PC-3 (cell line): ENCODE results near the gene CACNA1C. TPM values are rescaled to one million over a fixed set of nuclear protein-coding genes. Genes with fewer than 3 reads are reported as not detected.

Experiments used
- ATAC-seq: fragments of 200-7000 bp; cut with Tn5 transposase; 2 replicates; pipeline ENCODE4 v1.9.1; 2020; ENCODE audit warnings: mild to moderate bottlenecking, moderate library complexity
- BruUV-seq: library from RNA; stranded (reverse); fragments of 400-500 nt; replicated peaks from 2 replicates; lab custom pipeline; 2021; lab: Mats Ljungman, UMichigan
- CTCF ChIA-PET: fragments of 300-600 bp; sonication (Branson Sonifier 250); formaldehyde crosslinking; loops from one replicate; lab custom pipeline; 2022; ENCODE audit warnings: antibody characterized with exemption; lab: Charles Lee
- POLR2A ChIA-PET: fragments of 300-600 bp; sonication (Branson Sonifier 250); formaldehyde crosslinking; loops from one replicate; lab custom pipeline; 2022; ENCODE audit warnings: antibody characterized with exemption; ENCODE audit not compliant: unreplicated experiment; lab: Charles Lee
- DNase-seq: peaks from one replicate; pipeline ENCODE4 v3.0.0-alpha.2; 2015
- H2AFZ ChIP-seq: fragments of 300-600 bp; sonication (generic); 2 replicates; pipeline ENCODE4 v1.6.0; 2016; ENCODE audit warnings: antibody characterized with exemption, low read length
- H3F3A ChIP-seq: fragments of 300-600 bp; sonication (generic); one replicate; pipeline ENCODE4 v1.6.0; 2017; ENCODE audit warnings: antibody characterized with exemption, low read length, control low read depth, mild to moderate bottlenecking; ENCODE audit not compliant: unreplicated experiment
- H3K27ac ChIP-seq: fragments of 300-600 bp; sonication (generic); 2 replicates; pipeline ENCODE4 v1.5.1; 2016; ENCODE audit warnings: mild to moderate bottlenecking, low read length
- H3K27me3 ChIP-seq: fragments of 300-600 bp; sonication (generic); 2 replicates; pipeline ENCODE4 v1.6.1; 2016; ENCODE audit warnings: low read length, mixed read lengths
- H3K36me3 ChIP-seq: fragments of 300-600 bp; sonication (generic); 2 replicates; pipeline ENCODE4 v1.6.1; 2016; ENCODE audit warnings: low read depth, mixed run types, low read length, mixed read lengths
- H3K4me1 ChIP-seq: fragments of 300-600 bp; sonication (generic); 2 replicates; pipeline ENCODE4 v1.5.1; 2016; ENCODE audit warnings: low read length; ENCODE audit not compliant: insufficient read depth
- H3K4me2 ChIP-seq: fragments of 300-600 bp; sonication (generic); 2 replicates; pipeline ENCODE4 v1.6.0; 2016; ENCODE audit warnings: low read length
- H3K4me3 ChIP-seq: fragments of 300-600 bp; sonication (generic); 2 replicates; pipeline ENCODE4 v1.5.1; 2016; ENCODE audit warnings: mild to moderate bottlenecking, low read length, mixed read lengths
- H3K79me2 ChIP-seq: fragments of 300-600 bp; sonication (generic); 2 replicates; pipeline ENCODE4 v1.6.1; 2017; ENCODE audit warnings: low read length, mixed read lengths
- H3K9ac ChIP-seq: fragments of 300-600 bp; sonication (generic); 2 replicates; pipeline ENCODE4 v1.6.0; 2016; ENCODE audit warnings: mild to moderate bottlenecking, low read length
- H3K9me2 ChIP-seq: fragments of 300-600 bp; sonication (generic); replicated peaks from 2 replicates; pipeline ENCODE4 v1.6.1; 2016; ENCODE audit warnings: mixed run types, low read length, mixed read lengths
- H3K9me3 ChIP-seq: fragments of 300-600 bp; sonication (generic); 2 replicates; pipeline ENCODE4 v1.6.1; 2016; ENCODE audit warnings: low read length, mixed read lengths
- H4K20me1 ChIP-seq: fragments of 300-600 bp; sonication (generic); 2 replicates; pipeline ENCODE4 v1.6.1; 2016; ENCODE audit warnings: low read length, mixed read lengths
- CTCF ChIP-seq: fragments of 300-600 bp; sonication (generic); conservative IDR thresholded peaks from 2 replicates; pipeline ENCODE4 v1.5.1; 2017; ENCODE audit warnings: antibody characterized with exemption, low read depth, mild to moderate bottlenecking, low read length
- EZH2 ChIP-seq: fragments of 300-600 bp; sonication (generic); IDR thresholded peaks from one replicate; pipeline ENCODE4 v1.6.1; 2017; ENCODE audit warnings: antibody characterized with exemption, mild to moderate bottlenecking, low read length; ENCODE audit not compliant: unreplicated experiment
- EZH2phosphoT487 ChIP-seq: fragments of 300-600 bp; sonication (generic); IDR thresholded peaks from 2 replicates; pipeline ENCODE4 v1.6.1; 2018; ENCODE audit warnings: mild to moderate bottlenecking, antibody characterized with exemption, low read length, borderline replicate concordance
- intact Hi-C: fragments of 100-400 bp; cut with micrococcal nuclease; formaldehyde crosslinking; loops from 2 replicates; pipeline ENCODE4 v1.9.0; 2023
- total RNA-seq: library from RNA; depleted of rRNA; stranded (reverse); fragments of >200 nt; gene quantifications from 2 replicates; pipeline ENCODE4 v1.2.3, GENCODE V29; 2014

CACNA1C gene
- total RNA-seq, 1 experiment from 2014 or later, result not detected

- Histone ChIP-seq H4K20me1 (no peaks in the 10 kb centered on the region), H3K4me1 (peaks cover 17% of the 10 kb centered on the region), H3K9me3 (no peaks in the 10 kb centered on the region), H3K36me3 (no peaks in the 10 kb centered on the region), H3F3A (no peaks in the 10 kb centered on the region), H3K27me3 (peaks cover 15% of the 10 kb centered on the region; the same call in 1 of the 2 replicates), H3K79me2 (no peaks in the 10 kb centered on the region), H3K4me3 (no peak overlapping the region), H3K9me2 (no peaks in the 10 kb centered on the region), H3K27ac (no peak overlapping the region), H3K4me2 (no peak overlapping the region), H3K9ac (no peak overlapping the region), H2AFZ (no peak overlapping the region)
- no peak for ATAC-seq
- DNase-seq, result no peak
- CTCF ChIA-PET, result no interaction called here
- TF ChIP-seq CTCF (no peak), EZH2 (no peak), EZH2phosphoT487 (no peak)
- POLR2A ChIA-PET, result no interaction called here
- intact Hi-C loops, result no loop called here
- BruUV-seq, result no TSS peak
Measured at GRCh38 chr12:2343681-2344080, 290.9 kb downstream of the CACNA1C start.

GRCh38 chr12:2344476-2344875 is 291.7 kb downstream of the CACNA1C start:
- CTCF ChIA-PET, result no interaction called here
- Histone ChIP-seq H3K9me2 (no peaks in the 10 kb centered on the region), H3K4me2 (no peak overlapping the region), H2AFZ (no peak overlapping the region), H3K4me3 (no peak overlapping the region), H3F3A (no peaks in the 10 kb centered on the region), H3K27me3 (peaks cover 20% of the 10 kb centered on the region), H3K27ac (no peak overlapping the region), H3K4me1 (peaks cover 9% of the 10 kb centered on the region; the same call in 1 of the 2 replicates), H3K9ac (no peak overlapping the region), H3K79me2 (no peaks in the 10 kb centered on the region), H3K36me3 (no peaks in the 10 kb centered on the region), H4K20me1 (no peaks in the 10 kb centered on the region), H3K9me3 (no peaks in the 10 kb centered on the region)
- POLR2A ChIA-PET, result no interaction called here
- intact Hi-C loops, result no loop called here
- no peak for TF ChIP-seq EZH2phosphoT487
- no TSS peak for BruUV-seq
- DNase-seq (no peak), ATAC-seq (no peak)

GRCh38 chr12:2344885-2345284 is 292.1 kb downstream of the CACNA1C start:
- no peak for DNase-seq
- CTCF ChIA-PET, result no interaction called here
- Histone ChIP-seq H3F3A (no peaks in the 10 kb centered on the region), H3K9me3 (no peaks in the 10 kb centered on the region), H3K4me1 (peaks cover 6% of the 10 kb centered on the region; the same call in 1 of the 2 replicates), H3K36me3 (no peaks in the 10 kb centered on the region), H4K20me1 (no peaks in the 10 kb centered on the region), H3K27me3 (peaks cover 24% of the 10 kb centered on the region), H3K9ac (no peak overlapping the region), H2AFZ (no peak overlapping the region), H3K4me3 (no peak overlapping the region), H3K27ac (no peak overlapping the region), H3K79me2 (no peaks in the 10 kb centered on the region), H3K4me2 (no peak overlapping the region), H3K9me2 (no peaks in the 10 kb centered on the region)
- POLR2A ChIA-PET, result no interaction called here
- no peak for TF ChIP-seq EZH2phosphoT487
- no peak for TF ChIP-seq EZH2
- TF ChIP-seq CTCF, result no peak
- intact Hi-C loops, result no loop called here
- no peak for ATAC-seq
- BruUV-seq, result no TSS peak
